Endothelial cell of umbilical vein (primary cell): ENCODE results near the gene MCF2L. TPM values are rescaled to one million over a fixed set of nuclear protein-coding genes. Genes with fewer than 3 reads are reported as not detected.

Source experiments
- BruUV-seq: library from RNA; stranded (reverse); fragments of 400-500 nt; replicated peaks from 2 replicates; lab custom pipeline; 2021; lab: Mats Ljungman, UMichigan
- CTCF ChIA-PET: fragments of 300-600, 350-600 bp; sonication (Branson Sonifier 250); formaldehyde crosslinking; loops from one replicate; lab custom pipeline; 2021; ENCODE audit warnings: antibody characterized with exemption, inconsistent platforms; lab: Charles Lee
- POLR2A ChIA-PET: fragments of 300-600, 350-600 bp; sonication (Branson Sonifier 250); formaldehyde crosslinking; loops from one replicate; lab custom pipeline; 2021; ENCODE audit warnings: antibody characterized with exemption, inconsistent platforms; lab: Charles Lee
- DNase-seq: peaks from one replicate; pipeline ENCODE4 v3.0.0-alpha.2; 2011; ENCODE audit warnings: low read depth, low spot score
- FAIRE-seq: peaks from 2 replicates; lab custom pipeline; 2011; peaks lifted over from hg19 to GRCh38; lab: Jason Lieb, UNC
- H2AFZ ChIP-seq: 2 replicates; pipeline ENCODE4 v1.6.0; 2012; ENCODE audit warnings: low read depth, low read length, control low read depth, inconsistent platforms
- H3K27ac ChIP-seq: 2 replicates; pipeline ENCODE4 v1.5.1; 2011; ENCODE audit warnings: low read depth, mild to moderate bottlenecking, control low read depth, low read length, moderate library complexity; ENCODE audit not compliant: insufficient read depth
- H3K27me3 ChIP-seq, 2 experiments: 2 replicates each; pipeline versions ENCODE4 v1.6.0 to v1.6.1; 2011; ENCODE audit warnings: low read length in 2 of 2, mixed read lengths in 1 of 2; ENCODE audit not compliant: control insufficient read depth in 2 of 2, insufficient read depth in 2 of 2
- H3K36me3 ChIP-seq, 2 experiments: 2 replicates in 1 of 2; 3 replicates in 1 of 2; pipeline ENCODE4 v1.5.1; 2011; ENCODE audit warnings: low read length in 2 of 2, mild to moderate bottlenecking in 1 of 2, moderate library complexity in 1 of 2; ENCODE audit not compliant: control insufficient read depth in 2 of 2, insufficient read depth in 2 of 2; ENCODE audit errors: extremely low read depth in 1 of 2
- H3K4me1 ChIP-seq: 3 replicates; pipeline ENCODE4 v1.5.1; 2011; ENCODE audit warnings: mild to moderate bottlenecking, low read length; ENCODE audit not compliant: control insufficient read depth, insufficient read depth; ENCODE audit errors: extremely low read depth
- H3K4me2 ChIP-seq: 2 replicates; pipeline ENCODE4 v1.6.1; 2011; ENCODE audit warnings: low read length, control low read depth, mixed read lengths; ENCODE audit not compliant: insufficient read depth
- H3K4me3 ChIP-seq, 3 experiments: fragments of 200-600 bp in 1 of 3; sonication (generic), shearing (Covaris generic) in 1 of 3; replicated peaks in 1 of 3; 2 replicates each; pipeline ENCODE4 v1.5.1; 2011 to 2016; ENCODE audit warnings: control low read depth in 3 of 3, low read length in 3 of 3, mild to moderate bottlenecking in 2 of 3, inconsistent platforms in 1 of 3, low read depth in 1 of 3, moderate library complexity in 1 of 3; ENCODE audit not compliant: insufficient read depth in 1 of 3
- H3K79me2 ChIP-seq: 2 replicates; pipeline ENCODE4 v1.6.0; 2012; ENCODE audit warnings: low read length, inconsistent platforms; ENCODE audit not compliant: control insufficient read depth, insufficient read depth
- H3K9ac ChIP-seq: replicated peaks from 2 replicates; pipeline ENCODE3; 2011; ENCODE audit warnings: low read length, control low read depth; ENCODE audit not compliant: insufficient read depth; ENCODE audit errors: extremely low read depth
- H3K9me1 ChIP-seq: replicated peaks from 3 replicates; pipeline ENCODE4 v1.6.0; 2011; ENCODE audit warnings: mild to moderate bottlenecking, low read length; ENCODE audit not compliant: control insufficient read depth, insufficient read depth; ENCODE audit errors: extremely low read depth
- H3K9me3 ChIP-seq: replicated peaks from 2 replicates; pipeline ENCODE4 v1.5.1; 2012; ENCODE audit warnings: low read length, inconsistent platforms; ENCODE audit not compliant: control insufficient read depth, insufficient read depth
- H4K20me1 ChIP-seq: replicated peaks from 2 replicates; pipeline ENCODE3; 2011; ENCODE audit warnings: mild to moderate bottlenecking, low read length; ENCODE audit not compliant: control insufficient read depth, insufficient read depth; ENCODE audit errors: extremely low read depth
- CTCF ChIP-seq, 2 donors: IDR thresholded peaks; 1 replicate in 1 of 2; 2 replicates in 1 of 2; pipeline ENCODE4 v1.5.1; 2011; ENCODE audit warnings: low read length in 2 of 2, mild to moderate bottlenecking in 2 of 2, moderate library complexity in 2 of 2, control low read depth in 1 of 2, inconsistent platforms in 1 of 2, low read depth in 1 of 2; ENCODE audit not compliant: insufficient read depth in 1 of 2; ENCODE audit errors: extremely low read depth in 1 of 2
- EZH2 ChIP-seq: IDR thresholded peaks from 2 replicates; pipeline ENCODE4 v1.6.1; 2012; ENCODE audit warnings: borderline replicate concordance, low read depth, mild to moderate bottlenecking, moderate library complexity, low read length, inconsistent platforms; ENCODE audit not compliant: severe bottlenecking
- FOS ChIP-seq: IDR thresholded peaks from 2 replicates; pipeline ENCODE4 v1.6.1; 2011; ENCODE audit warnings: mild to moderate bottlenecking, low read length, moderate library complexity, borderline replicate concordance; ENCODE audit not compliant: insufficient read depth
- JUN ChIP-seq: IDR thresholded peaks from 2 replicates; pipeline ENCODE4 v1.6.1; 2011; ENCODE audit warnings: borderline replicate concordance, low read depth; ENCODE audit not compliant: insufficient read length, insufficient read depth
- MYC ChIP-seq: IDR thresholded peaks from one replicate; pipeline ENCODE4 v1.6.1; 2011; ENCODE audit warnings: mild to moderate bottlenecking, low read depth, low read length
- POLR2A ChIP-seq: IDR thresholded peaks from 2 replicates; pipeline ENCODE4 v1.6.1; 2012; ENCODE audit warnings: low read depth, mild to moderate bottlenecking, control low read depth, low read length
- POLR2AphosphoS5 ChIP-seq: IDR thresholded peaks from 2 replicates; pipeline ENCODE4 v1.6.1; 2012; ENCODE audit warnings: low read depth, mild to moderate bottlenecking, control low read depth, low read length, moderate library complexity; ENCODE audit not compliant: insufficient read depth
- dilution Hi-C: fragments of 300-500 bp; cut with MboI; formaldehyde crosslinking; loops from one replicate; pipeline ENCODE4 v1.15.0; 2019; ENCODE audit warnings: low sequenced_read_pairs; ENCODE audit not compliant: extremely low pct_ligation_motif_present
- intact Hi-C: fragments of 100-400 bp; cut with micrococcal nuclease; formaldehyde crosslinking; loops from one replicate; pipeline ENCODE4 v1.10.0; 2022
- polyA plus RNA-seq, 4 experiments: library from polyadenylated mRNA; depleted of rRNA in 3 of 4; stranded (reverse) in 3 of 4; unstranded in 1 of 4; fragments of >200 nt; gene quantifications; 2 replicates each; pipeline versions ENCODE4 v1.2.1 to v1.2.3, GENCODE V29; 2011 to 2012; ENCODE audit warnings: missing spikeins in 1 of 4
- total RNA-seq: library from RNA; stranded (reverse); gene quantifications from 2 replicates; pipeline ENCODE4 v1.2.3, GENCODE V29; 2021

Gene MCF2L
- total and polyA plus RNA-seq, 2 donors (not counting 3 experiments of a cell fraction or from before 2014, with no cell fraction given), result 0.33 to 0.58 TPM

GRCh38 chr13:113126265-113127150 lies 157.5 kb downstream of the MCF2L start:
- TF ChIP-seq EZH2, result no peak
- no peak for TF ChIP-seq CTCF (IDR thresholded peaks at IDR 0.05; ENCODE audit: extremely low read depth in 1 of 2, insufficient read depth in 1 of 2, low read depth in 1 of 2, low read length in 2 of 2)
- no peak for TF ChIP-seq POLR2AphosphoS5
- no peak for TF ChIP-seq MYC
- no peak for TF ChIP-seq POLR2A
- no peak for TF ChIP-seq FOS
- no peak for TF ChIP-seq JUN
- H4K20me1 ChIP-seq, result no peaks in the 10 kb centered on the region
- intact Hi-C loops (no loop called here), dilution Hi-C loops (no loop called here)
- FAIRE-seq, result no peak
- no peaks in the 10 kb centered on the region for H3K9me3 ChIP-seq
- ChIA-PET CTCF (no interaction called here), POLR2A (no interaction called here)
- no peaks in the 10 kb centered on the region for H3K4me1 ChIP-seq
- H3K79me2 ChIP-seq, result no peaks in the 10 kb centered on the region
- H3K36me3 ChIP-seq, result no peaks in the 10 kb centered on the region
- DNase-seq, result no peak
- H2AFZ ChIP-seq, result no peak overlapping the region
- peaks cover 3 to 10% of the 10 kb centered on the region in 2 experiments for H3K27me3 ChIP-seq
- H3K4me2 ChIP-seq, result no peak overlapping the region
- H3K4me3 ChIP-seq, result no peak overlapping the region
- no peaks in the 10 kb centered on the region for H3K9me1 ChIP-seq
- no peak overlapping the region for H3K9ac ChIP-seq
- BruUV-seq, result no TSS peak
- H3K27ac ChIP-seq, result no peak overlapping the region
